ENCODE data around the gene GATAD2A.

GATAD2A gene

GRCh38 chr19:19459073-19459472, 53.6 kb downstream of the GATAD2A start:
- no peak overlapping the region for H4K91ac ChIP-seq (ENCODE audit: low read depth, low read length)
- H3K14ac ChIP-seq (ENCODE audit: low read length) = no peak overlapping the region
- H3K79me2 ChIP-seq (ENCODE audit: control insufficient read depth, insufficient read depth, low read length, poor library complexity) = peaks cover 34% of the 10 kb centered on the region
- peak overlapping the region; percentile 30 for H3K4ac ChIP-seq (ENCODE audit: low read depth, low read length)
- no peak overlapping the region for H2AK5ac ChIP-seq (ENCODE audit: low read length)
- H3K36me3 ChIP-seq (ENCODE audit: control insufficient read depth in 1 of 2, insufficient read depth in 2 of 2, low read length in 2 of 2) = peaks cover 4 to 9% of the 10 kb centered on the region in 2 experiments
- no peak overlapping the region for H2AFZ ChIP-seq (ENCODE audit: insufficient read depth, low read length, poor library complexity)
- DNase-seq = no peak
- H3K27ac ChIP-seq (ENCODE audit: low read depth, low read length) = no peak overlapping the region
- H3K9me3 ChIP-seq (ENCODE audit: insufficient read depth, low read depth, low read length) = no peaks in the 10 kb centered on the region
- H3K9ac ChIP-seq (ENCODE audit: low read length) = no peak overlapping the region
- H3K79me1 ChIP-seq (ENCODE audit: low read length) = peaks cover 24% of the 10 kb centered on the region
- H3K18ac ChIP-seq (ENCODE audit: low read length) = no peak overlapping the region
- H4K12ac ChIP-seq (ENCODE audit: low read depth, low read length) = no peak overlapping the region
- H2BK12ac ChIP-seq (ENCODE audit: low read length) = no peak overlapping the region
- no peaks in the 10 kb centered on the region for H3K27me3 ChIP-seq (ENCODE audit: insufficient read depth, low read length)
- no peak overlapping the region for H4K8ac ChIP-seq (ENCODE audit: low read depth, low read length)
- H3K4me2 ChIP-seq (ENCODE audit: low read length) = no peak overlapping the region
- no peak overlapping the region for H2BK120ac ChIP-seq (ENCODE audit: insufficient read depth, low read length, poor library complexity)
- H2BK5ac ChIP-seq (ENCODE audit: low read depth, low read length, poor library complexity) = no peak overlapping the region
- H3K23ac ChIP-seq (ENCODE audit: low read length) = no peak overlapping the region
- H3K4me3 ChIP-seq (ENCODE audit: low read depth, low read length) = no peak overlapping the region
- H3K4me1 ChIP-seq (ENCODE audit: control insufficient read depth in 1 of 2, insufficient read depth in 2 of 2, low read length in 2 of 2) = peaks cover 51 to 53% of the 10 kb centered on the region in 2 experiments

- no peak overlapping the region for H2BK12ac ChIP-seq (ENCODE audit: low read length)
- H3K14ac ChIP-seq (ENCODE audit: low read length) = no peak overlapping the region
- H2BK120ac ChIP-seq (ENCODE audit: insufficient read depth, low read length, poor library complexity) = no peak overlapping the region
- peaks cover 30% of the 10 kb centered on the region for H3K79me1 ChIP-seq (ENCODE audit: low read length)
- peak; percentile 24 to 29 for DNase-seq
- no peak overlapping the region for H3K4me2 ChIP-seq (ENCODE audit: low read length)
- no peak overlapping the region for H3K9ac ChIP-seq (ENCODE audit: low read length)
- no peak overlapping the region for H2AFZ ChIP-seq (ENCODE audit: insufficient read depth, low read length, poor library complexity)
- H4K8ac ChIP-seq (ENCODE audit: low read depth, low read length) = no peak overlapping the region
- no peak overlapping the region for H3K18ac ChIP-seq (ENCODE audit: low read length)
- no peak overlapping the region for H3K27ac ChIP-seq (ENCODE audit: low read depth, low read length)
- no CpG with 5 or more reads among the region's 8 CpGs for WGBS (ENCODE audit: extremely low coverage, insufficient coverage, insufficient read length)
- H3K79me2 ChIP-seq (ENCODE audit: control insufficient read depth, insufficient read depth, low read length, poor library complexity) = peaks cover 37% of the 10 kb centered on the region
- H3K9me3 ChIP-seq (ENCODE audit: insufficient read depth, low read depth, low read length) = no peaks in the 10 kb centered on the region
- H3K23ac ChIP-seq (ENCODE audit: low read length) = no peak overlapping the region
- H4K91ac ChIP-seq (ENCODE audit: low read depth, low read length) = no peak overlapping the region
- H3K4ac ChIP-seq (ENCODE audit: low read depth, low read length) = peak overlapping the region; percentile 21
- no peak overlapping the region for H3K4me3 ChIP-seq (ENCODE audit: low read depth, low read length)
- H2BK5ac ChIP-seq (ENCODE audit: low read depth, low read length, poor library complexity) = no peak overlapping the region
- H3K4me1 ChIP-seq (ENCODE audit: control insufficient read depth in 1 of 2, insufficient read depth in 2 of 2, low read length in 2 of 2) = peaks cover 56 to 58% of the 10 kb centered on the region in 2 experiments
- peaks cover 4 to 9% of the 10 kb centered on the region in 2 experiments for H3K36me3 ChIP-seq (ENCODE audit: control insufficient read depth in 1 of 2, insufficient read depth in 2 of 2, low read length in 2 of 2)
- no peak overlapping the region for H4K12ac ChIP-seq (ENCODE audit: low read depth, low read length)
- H2AK5ac ChIP-seq (ENCODE audit: low read length) = no peak overlapping the region
- no peaks in the 10 kb centered on the region for H3K27me3 ChIP-seq (ENCODE audit: insufficient read depth, low read length)
Measured at GRCh38 chr19:19459707-19460251, 54.3 kb downstream of the GATAD2A start.

- H3K4ac ChIP-seq (ENCODE audit: low read depth, low read length) = peak overlapping the region; percentile 25
- H3K9me3 ChIP-seq (ENCODE audit: insufficient read depth, low read depth, low read length) = no peaks in the 10 kb centered on the region
- no peak overlapping the region for H3K23ac ChIP-seq (ENCODE audit: low read length)
- peaks cover 6 to 11% of the 10 kb centered on the region in 2 experiments for H3K36me3 ChIP-seq (ENCODE audit: control insufficient read depth in 1 of 2, insufficient read depth in 2 of 2, low read length in 2 of 2)
- DNase-seq = peak; percentile 23 to 25
- WGBS (ENCODE audit: extremely low coverage, insufficient coverage, insufficient read length) = no CpG with 5 or more reads among the region's 10 CpGs
- H4K91ac ChIP-seq (ENCODE audit: low read depth, low read length) = no peak overlapping the region
- no peak overlapping the region for H3K18ac ChIP-seq (ENCODE audit: low read length)
- no peak overlapping the region for H2AK5ac ChIP-seq (ENCODE audit: low read length)
- H2BK120ac ChIP-seq (ENCODE audit: insufficient read depth, low read length, poor library complexity) = no peak overlapping the region
- H3K4me1 ChIP-seq (ENCODE audit: control insufficient read depth in 1 of 2, insufficient read depth in 2 of 2, low read length in 2 of 2) = peaks cover 60 to 64% of the 10 kb centered on the region in 2 experiments
- H3K14ac ChIP-seq (ENCODE audit: low read length) = no peak overlapping the region
- H2AFZ ChIP-seq (ENCODE audit: insufficient read depth, low read length, poor library complexity) = no peak overlapping the region
- no peak overlapping the region for H3K27ac ChIP-seq (ENCODE audit: low read depth, low read length)
- no peak overlapping the region for H3K9ac ChIP-seq (ENCODE audit: low read length)
- peaks cover 41% of the 10 kb centered on the region for H3K79me2 ChIP-seq (ENCODE audit: control insufficient read depth, insufficient read depth, low read length, poor library complexity)
- H3K4me2 ChIP-seq (ENCODE audit: low read length) = no peak overlapping the region
- peaks cover 35% of the 10 kb centered on the region for H3K79me1 ChIP-seq (ENCODE audit: low read length)
- H2BK12ac ChIP-seq (ENCODE audit: low read length) = no peak overlapping the region
- no peak overlapping the region for H3K4me3 ChIP-seq (ENCODE audit: low read depth, low read length)
- H4K8ac ChIP-seq (ENCODE audit: low read depth, low read length) = no peak overlapping the region
- H4K12ac ChIP-seq (ENCODE audit: low read depth, low read length) = no peak overlapping the region
- no peak overlapping the region for H2BK5ac ChIP-seq (ENCODE audit: low read depth, low read length, poor library complexity)
- H3K27me3 ChIP-seq (ENCODE audit: insufficient read depth, low read length) = no peaks in the 10 kb centered on the region
Measured at GRCh38 chr19:19460258-19460731, 54.8 kb downstream of the GATAD2A start.

GRCh38 chr19:19460761-19461265, 55.3 kb downstream of the GATAD2A start:
- no peak overlapping the region for H2BK120ac ChIP-seq (ENCODE audit: insufficient read depth, low read length, poor library complexity)
- H3K4me2 ChIP-seq (ENCODE audit: low read length) = no peak overlapping the region
- no peak overlapping the region for H2BK12ac ChIP-seq (ENCODE audit: low read length)
- no CpG with 5 or more reads among the region's 18 CpGs for WGBS (ENCODE audit: extremely low coverage, insufficient coverage, insufficient read length)
- H3K4ac ChIP-seq (ENCODE audit: low read depth, low read length) = peak overlapping the region; percentile 25
- H3K9ac ChIP-seq (ENCODE audit: low read length) = no peak overlapping the region
- no peak overlapping the region for H3K23ac ChIP-seq (ENCODE audit: low read length)
- H3K36me3 ChIP-seq (ENCODE audit: control insufficient read depth in 1 of 2, insufficient read depth in 2 of 2, low read length in 2 of 2) = peaks cover 11 to 16% of the 10 kb centered on the region in 2 experiments
- H4K12ac ChIP-seq (ENCODE audit: low read depth, low read length) = no peak overlapping the region
- no peak overlapping the region for H3K14ac ChIP-seq (ENCODE audit: low read length)
- H4K91ac ChIP-seq (ENCODE audit: low read depth, low read length) = no peak overlapping the region
- peak overlapping the region; percentile 48 for H3K18ac ChIP-seq (ENCODE audit: low read length)
- H3K4me3 ChIP-seq (ENCODE audit: low read depth, low read length) = no peak overlapping the region
- no peaks in the 10 kb centered on the region for H3K9me3 ChIP-seq (ENCODE audit: insufficient read depth, low read depth, low read length)
- peak overlapping the region; percentile 12 for H3K27ac ChIP-seq (ENCODE audit: low read depth, low read length)
- peak in 1 of 2 donors; percentile 12 for DNase-seq
- no peak overlapping the region for H2BK5ac ChIP-seq (ENCODE audit: low read depth, low read length, poor library complexity)
- peaks cover 45% of the 10 kb centered on the region for H3K79me2 ChIP-seq (ENCODE audit: control insufficient read depth, insufficient read depth, low read length, poor library complexity)
- H2AK5ac ChIP-seq (ENCODE audit: low read length) = no peak overlapping the region
- peaks cover 65 to 68% of the 10 kb centered on the region in 2 experiments for H3K4me1 ChIP-seq (ENCODE audit: control insufficient read depth in 1 of 2, insufficient read depth in 2 of 2, low read length in 2 of 2)
- no peak overlapping the region for H2AFZ ChIP-seq (ENCODE audit: insufficient read depth, low read length, poor library complexity)
- no peaks in the 10 kb centered on the region for H3K27me3 ChIP-seq (ENCODE audit: insufficient read depth, low read length)
- peaks cover 37% of the 10 kb centered on the region for H3K79me1 ChIP-seq (ENCODE audit: low read length)
- H4K8ac ChIP-seq (ENCODE audit: low read depth, low read length) = peak overlapping the region; percentile 12

Data from trophoblast cell (in vitro differentiated cells and primary cell).